H1 (cell line): ENCODE results near the gene IFI30. TPM values are rescaled to one million over a fixed set of nuclear protein-coding genes. Genes with fewer than 3 reads are reported as not detected.

ENCODE experiments used
- CTCF ChIA-PET: fragments of 300-600 bp; sonication (Branson Sonifier 250); formaldehyde crosslinking; loops from one replicate; lab custom pipeline; 2021; ENCODE audit not compliant: partially characterized antibody; lab: Charles Lee
- POLR2A ChIA-PET: fragments of 300-600 bp; sonication (Branson Sonifier 250); formaldehyde crosslinking; loops from one replicate; lab custom pipeline; 2021; ENCODE audit warnings: inconsistent platforms; ENCODE audit not compliant: partially characterized antibody; lab: Charles Lee
- DNase-seq, 2 experiments: peaks; one replicate each; pipeline versions ENCODE4 v3.0.0 to v3.0.0-alpha.2; 2010 to 2022; ENCODE audit warnings: low spot score in 2 of 2, low read depth in 1 of 2, mixed read lengths in 1 of 2
- FAIRE-seq: peaks from 2 replicates; lab custom pipeline; 2011; peaks lifted over from hg19 to GRCh38; lab: Jason Lieb, UNC
- H2AFZ ChIP-seq: 2 replicates; pipeline ENCODE4 v1.8.1; 2012; ENCODE audit warnings: low read length, inconsistent platforms
- H2AK5ac ChIP-seq: 2 replicates; pipeline ENCODE4 v1.6.1; 2013; ENCODE audit warnings: low read depth, low read length
- H2BK120ac ChIP-seq: replicated peaks from 2 replicates; pipeline ENCODE3; 2013; ENCODE audit warnings: low read depth, low read length, inconsistent platforms
- H2BK12ac ChIP-seq: 2 replicates; pipeline ENCODE4 v1.6.1; 2013; ENCODE audit warnings: low read depth, low read length
- H2BK15ac ChIP-seq: 2 replicates; pipeline ENCODE4 v1.6.1; 2013; ENCODE audit warnings: low read length
- H2BK20ac ChIP-seq: 2 replicates; pipeline ENCODE4 v1.6.1; 2013; ENCODE audit warnings: low read length
- H2BK5ac ChIP-seq: 2 replicates; pipeline ENCODE4 v1.6.1; 2013; ENCODE audit warnings: low read depth, low read length
- H3K14ac ChIP-seq: 2 replicates; pipeline ENCODE4 v1.6.1; 2013; ENCODE audit warnings: inconsistent platforms; ENCODE audit not compliant: insufficient read length
- H3K18ac ChIP-seq: 2 replicates; pipeline ENCODE4 v1.6.1; 2013; ENCODE audit warnings: low read length; ENCODE audit errors: extremely low read depth
- H3K23ac ChIP-seq: 2 replicates; pipeline ENCODE4 v1.6.1; 2013; ENCODE audit warnings: inconsistent platforms; ENCODE audit not compliant: insufficient read length
- H3K23me2 ChIP-seq: 2 replicates; pipeline ENCODE4 v1.6.1; 2013; ENCODE audit warnings: low read depth, low read length
- H3K27ac ChIP-seq: 2 replicates; pipeline ENCODE4 v1.6.1; 2011; ENCODE audit warnings: low read depth, low read length, inconsistent platforms
- H3K27me3 ChIP-seq, 4 experiments: replicated peaks in 1 of 4; 1 replicate in 1 of 4; 2 replicates in 3 of 4; pipeline versions ENCODE4 v1.6.1 to v1.8.1; 2011 to 2013; ENCODE audit warnings: low read length in 3 of 4, mild to moderate bottlenecking in 3 of 4, inconsistent platforms in 2 of 4, mixed read lengths in 2 of 4, moderate library complexity in 1 of 4; ENCODE audit not compliant: control insufficient read depth in 3 of 4, insufficient read depth in 3 of 4; ENCODE audit errors: extremely low read depth in 1 of 4
- H3K36me3 ChIP-seq, 4 experiments: 2 replicates each; pipeline versions ENCODE4 v1.6.1 to v1.8.1; 2011 to 2013; ENCODE audit warnings: mild to moderate bottlenecking in 4 of 4, low read length in 3 of 4, moderate library complexity in 2 of 4, control low read depth in 1 of 4, inconsistent platforms in 1 of 4; ENCODE audit not compliant: insufficient read depth in 4 of 4, control insufficient read depth in 2 of 4
- H3K4ac ChIP-seq: replicated peaks from 2 replicates; pipeline ENCODE3; 2013; ENCODE audit warnings: low read length, low read depth, mixed read lengths, inconsistent platforms; ENCODE audit not compliant: insufficient read length
- H3K4me1 ChIP-seq, 4 experiments: replicated peaks in 1 of 4; 1 replicate in 1 of 4; 2 replicates in 3 of 4; pipeline versions ENCODE4 v1.6.1 to v1.8.1; 2011 to 2013; ENCODE audit warnings: low read length in 3 of 4, inconsistent platforms in 2 of 4, mixed read lengths in 1 of 4; ENCODE audit not compliant: insufficient read depth in 4 of 4, control insufficient read depth in 3 of 4
- H3K4me2 ChIP-seq, 2 experiments: 2 replicates each; pipeline versions ENCODE4 v1.6.1 to v1.8.1; 2011 to 2013; ENCODE audit warnings: low read depth in 2 of 2, low read length in 2 of 2, control low read depth in 1 of 2, inconsistent platforms in 1 of 2, mild to moderate bottlenecking in 1 of 2; ENCODE audit not compliant: insufficient read depth in 1 of 2
- H3K4me3 ChIP-seq, 4 experiments: fragments of 200-600, 300-600 bp in 1 of 4; sonication (generic), shearing (Covaris generic), sonication (Bioruptor Twin) in 1 of 4; 2 replicates each; pipeline versions ENCODE4 v1.5.1 to v1.8.1; 2011 to 2016; ENCODE audit warnings: low read length in 4 of 4, low read depth in 3 of 4, control low read depth in 2 of 4, inconsistent platforms in 2 of 4, mild to moderate bottlenecking in 2 of 4, mixed read lengths in 1 of 4, moderate library complexity in 1 of 4; ENCODE audit not compliant: insufficient read depth in 2 of 4; ENCODE audit errors: extremely low read depth in 1 of 4
- H3K56ac ChIP-seq: replicated peaks from 2 replicates; pipeline ENCODE3; 2013; ENCODE audit warnings: low read depth, mild to moderate bottlenecking, mixed read lengths, low read length, inconsistent platforms; ENCODE audit not compliant: insufficient read length
- H3K79me1 ChIP-seq: 2 replicates; pipeline ENCODE4 v1.6.1; 2013; ENCODE audit warnings: low read depth, low read length, control low read depth
- H3K79me2 ChIP-seq, 2 experiments: 2 replicates each; pipeline versions ENCODE4 v1.6.1 to v1.8.1; 2012 to 2013; ENCODE audit warnings: low read length in 2 of 2, mild to moderate bottlenecking in 2 of 2, inconsistent platforms in 1 of 2; ENCODE audit not compliant: insufficient read depth in 2 of 2, control insufficient read depth in 1 of 2
- H3K9ac ChIP-seq, 4 experiments: replicated peaks in 1 of 4; 1 replicate in 1 of 4; 2 replicates in 3 of 4; pipeline versions ENCODE4 v1.6.1 to v1.8.1; 2011 to 2013; ENCODE audit warnings: low read depth in 3 of 4, low read length in 3 of 4, control low read depth in 2 of 4, mild to moderate bottlenecking in 2 of 4, moderate library complexity in 2 of 4, inconsistent platforms in 1 of 4; ENCODE audit errors: extremely low read depth in 1 of 4
- H3K9me3 ChIP-seq, 2 experiments: 2 replicates each; pipeline versions ENCODE4 v1.6.1 to v1.8.1; 2012 to 2013; ENCODE audit warnings: mild to moderate bottlenecking in 2 of 2, moderate library complexity in 2 of 2, control low read depth in 1 of 2, inconsistent platforms in 1 of 2, low read depth in 1 of 2, low read length in 1 of 2, mixed read lengths in 1 of 2; ENCODE audit not compliant: insufficient read depth in 2 of 2
- H4K20me1 ChIP-seq, 2 experiments: replicated peaks in 1 of 2; 2 replicates each; pipeline versions ENCODE3 to v1.8.1; 2011 to 2013; ENCODE audit warnings: inconsistent platforms in 2 of 2, low read length in 2 of 2, mild to moderate bottlenecking in 1 of 2; ENCODE audit not compliant: insufficient read depth in 2 of 2, control insufficient read depth in 1 of 2
- H4K5ac ChIP-seq: 2 replicates; pipeline ENCODE4 v1.6.1; 2013; ENCODE audit warnings: low read length, low read depth, mixed read lengths, inconsistent platforms; ENCODE audit not compliant: insufficient read length
- H4K8ac ChIP-seq: 2 replicates; pipeline ENCODE4 v1.8.0; 2013; ENCODE audit warnings: mild to moderate bottlenecking, moderate library complexity, low read length, inconsistent platforms; ENCODE audit not compliant: insufficient read depth; ENCODE audit errors: extremely low read depth
- H4K91ac ChIP-seq: replicated peaks from 2 replicates; pipeline ENCODE3; 2013; ENCODE audit warnings: low read length, mixed read lengths, inconsistent platforms; ENCODE audit not compliant: insufficient read length
- BACH1 ChIP-seq: IDR thresholded peaks from 2 replicates; pipeline ENCODE4 v1.6.1; 2012; ENCODE audit warnings: low read length, improper control_type of control experiment
- BCL11A ChIP-seq, 2 experiments: IDR thresholded peaks; one replicate each; pipeline ENCODE4 v1.6.1; 2011; ENCODE audit warnings: low read depth in 2 of 2, low read length in 2 of 2, mild to moderate bottlenecking in 2 of 2
- GABPA ChIP-seq: IDR thresholded peaks from 2 replicates; pipeline ENCODE4 v1.6.1; 2011; ENCODE audit warnings: mild to moderate bottlenecking, low read length, moderate library complexity, borderline replicate concordance; ENCODE audit not compliant: insufficient read depth
- KDM4A ChIP-seq: IDR thresholded peaks from one replicate; pipeline ENCODE4 v1.7.1; 2012; ENCODE audit warnings: low read depth, mild to moderate bottlenecking, moderate library complexity, low read length, inconsistent platforms; ENCODE audit not compliant: severe bottlenecking
- SIN3A ChIP-seq, 2 experiments: IDR thresholded peaks in 1 of 2; conservative IDR thresholded peaks in 1 of 2; 2 replicates each; pipeline ENCODE4 v1.6.1; 2011 to 2012; ENCODE audit warnings: low read length in 2 of 2, improper control_type of control experiment in 1 of 2, low read depth in 1 of 2, mild to moderate bottlenecking in 1 of 2
- SP4 ChIP-seq: IDR thresholded peaks from 2 replicates; pipeline ENCODE4 v1.6.1; 2012; ENCODE audit warnings: low read length, inconsistent platforms
- SRF ChIP-seq: IDR thresholded peaks from 2 replicates; pipeline ENCODE4 v1.6.1; 2011; ENCODE audit warnings: mild to moderate bottlenecking, low read depth, low read length, moderate library complexity
- WGBS, 2 experiments: shearing (Covaris generic) in 1 of 2; methylation state at CpG; one replicate each; pipeline versions ENCODE4 v1.1.6 to v1.1.7; 2013 to 2015; ENCODE audit warnings: low lambda C conversion rate in 2 of 2, mixed read lengths in 2 of 2, inconsistent platforms in 1 of 2, low coverage in 1 of 2, missing lambda C conversion rate in 1 of 2; ENCODE audit not compliant: insufficient replicate concordance in 2 of 2, insufficient coverage in 1 of 2, insufficient read length in 1 of 2; ENCODE audit errors: extremely low coverage in 1 of 2, missing lambda C conversion rate in 1 of 2; 5-methylcytosine and 5-hydroxymethylcytosine counted together
- long read RNA-seq, 2 experiments: library from RNA in 1 of 2; library from capped mRNA in 1 of 2; stranded (forward); transcript quantifications; one replicate each; pipeline ENCODE4 v2.0.0, GENCODE V29; 2021; ENCODE audit warnings: inconsistent platforms in 1 of 2
- polyA minus RNA-seq, 3 experiments: library from RNA; depleted of rRNA, polyadenylated mRNA; stranded (reverse); fragments of >200 nt; gene quantifications; 1 replicate in 2 of 3; 2 replicates in 1 of 3; pipeline ENCODE4 v1.2.3, GENCODE V29; 2011
- polyA plus RNA-seq, 7 experiments: library from polyadenylated mRNA; depleted of rRNA in 3 of 7; stranded (reverse) in 5 of 7; unstranded in 2 of 7; fragments of >200 nt in 5 of 7; fragments of 200-250 nt in 2 of 7; gene quantifications; 1 replicate in 5 of 7; 2 replicates in 1 of 7; 4 replicates in 1 of 7; pipeline versions ENCODE4 v1.2.1 to v1.2.3, GENCODE V29; 2011 to 2013; ENCODE audit warnings: missing spikeins in 2 of 7, mixed read lengths in 2 of 7
- total RNA-seq: library from RNA; stranded (reverse); fragmentation: NEBNext Ultra II Directional; extraction: Animal tissue kit (Norgen Biotek cat#: 25700); gene quantifications from 2 replicates; pipeline ENCODE4 v1.2.1, GENCODE V29; 2021

The IFI30 gene
- total RNA-seq (25.9 and 28.9 TPM in 2 replicates), polyA plus RNA-seq (2011; rRNA removed) (59.5 and 62.4 TPM in 2 replicates), polyA minus RNA-seq (2011; rRNA and poly(A)+ RNA removed) (39.9 and 40.8 TPM in 2 replicates)
- polyA plus RNA-seq (2011; cell fraction: cytosol; rRNA removed): 58.0 TPM
- 51.4 TPM for polyA plus RNA-seq (2011; cell fraction: nucleus; rRNA removed)
- 25.3 to 49.4 TPM (median 43.4 TPM) in 4 replicates for polyA plus RNA-seq (2012, experiment 1 of 2)
- polyA plus RNA-seq (2012, experiment 2 of 2): 54.5 TPM
- 60.7 TPM for polyA plus RNA-seq (2013, experiment 1 of 2)
- 66.1 TPM for polyA plus RNA-seq (2013, experiment 2 of 2)
- 26.3 TPM for polyA minus RNA-seq (2011; cell fraction: cytosol; rRNA and poly(A)+ RNA removed)
- polyA minus RNA-seq (2011; cell fraction: nucleus; rRNA and poly(A)+ RNA removed): 15.6 TPM
- long read RNA-seq, experiment 1, transcript IFI30-201 (7 exons, 1,134 nt): major isoform, 25 of 26 reads
- long read RNA-seq, experiment 1, partial matches to known transcripts: 1 of 26 reads
- long read RNA-seq, experiment 1, other reads (novel, unspliced or antisense): 0 of 26 reads
- long read RNA-seq, experiment 2, transcript IFI30-201 (7 exons, 1,134 nt): major isoform, 26 of 27 reads
- long read RNA-seq, experiment 2, partial matches to known transcripts: 0 of 27 reads
- long read RNA-seq, experiment 2, other reads (novel, unspliced or antisense): 1 of 27 reads

- peak within 1 kb of the TSS; percentile 72; the same call in 1 of the 2 replicates for H2AFZ ChIP-seq
- peaks cover 2 to 10% (median 6%) of the 10 kb centered on the region in 4 experiments; a peak in 6 of 8 replicates for H3K36me3 ChIP-seq
- H3K9ac ChIP-seq: peak within 1 kb of the TSS in 2 of 4 experiments; percentile 20 to 23; a peak in 2 of 7 replicates
- peak in 1 of 2 experiments; percentile 84 for DNase-seq
- H3K56ac ChIP-seq: no peak within 1 kb of the TSS
- peaks cover 0 to 17% (median 7%) of the 10 kb centered on the region in 4 experiments; a peak in 5 of 7 replicates for H3K27me3 ChIP-seq
- H3K4me3 ChIP-seq: peak within 1 kb of the TSS; percentile 44 to 81 (median 66)
- no peaks in the 10 kb centered on the region for H3K79me2 ChIP-seq
- no peak within 1 kb of the TSS for H3K23ac ChIP-seq
- peak within 1 kb of the TSS; percentile 39 for H4K5ac ChIP-seq
- H3K4me2 ChIP-seq: peak within 1 kb of the TSS; percentile 61 to 81
- no peak within 1 kb of the TSS for H3K27ac ChIP-seq
- no peak within 1 kb of the TSS for H4K91ac ChIP-seq
- H2BK12ac ChIP-seq: peak within 1 kb of the TSS; percentile 22; the same call in 1 of the 2 replicates
- peaks cover 6% of the 10 kb centered on the region; the same call in 1 of the 2 replicates for H3K23me2 ChIP-seq
- 3% methylated on average over 31 of the region's 47 CpGs; no CpG with 5 or more reads in 1 of the 2 experiments for WGBS, 2 experiments
- peak within 1 kb of the TSS; percentile 86; the same call in 1 of the 2 replicates for H2BK5ac ChIP-seq
- no peak within 1 kb of the TSS for H3K14ac ChIP-seq
- no peaks in the 10 kb centered on the region for H3K79me1 ChIP-seq
- H3K9me3 ChIP-seq: no peaks in the 10 kb centered on the region
- no peak for FAIRE-seq
- peak within 1 kb of the TSS; percentile 81; the same call in 1 of the 2 replicates for H2BK15ac ChIP-seq
- no peak within 1 kb of the TSS for H2BK20ac ChIP-seq
- H4K8ac ChIP-seq: peak within 1 kb of the TSS; percentile 54
- CTCF ChIA-PET: interaction anchor here (0.6 to 1.2 kb wide), 3 partner anchors 18 to 1645 kb away, joined by 3 to 4 read pairs (median 4); no protein-coding TSS in a partner anchor
- no peak within 1 kb of the TSS for H2BK120ac ChIP-seq
- H2AK5ac ChIP-seq: no peak within 1 kb of the TSS
- POLR2A ChIA-PET: interaction anchor here (0.6 to 1.8 kb wide), 9 partner anchors 9 to 241 kb away, joined by 3 to 11 read pairs (median 3); partner anchors contain the start of genes CCDC124 and LSM4
- H3K18ac ChIP-seq: peak within 1 kb of the TSS; percentile 78
- H3K4ac ChIP-seq: peak within 1 kb of the TSS; percentile 7
- H4K20me1 ChIP-seq: peaks cover 0 to 1% of the 10 kb centered on the region in 2 experiments
- H3K4me1 ChIP-seq: peaks cover 0 to 5% (median 2%) of the 10 kb centered on the region in 4 experiments; a peak in 2 of 7 replicates
- TF ChIP-seq BCL11A (IDR thresholded peaks at IDR 0.05; ENCODE audit: low read depth in 2 of 2, low read length in 2 of 2) (no peak), GABPA (peak; percentile 39; the same call in 1 of the 2 replicates), SP4 (0 out of 2 replicates have a peak, but pooled peaks have one; percentile 17), SRF (no peak), KDM4A (peak; percentile 61), BACH1 (peak; percentile 39; the same call in 1 of the 2 replicates), SIN3A (conservative IDR thresholded peaks at IDR 0.05 in 1 of 2, IDR thresholded peaks at IDR 0.05 in 1 of 2; ENCODE audit: low read depth in 1 of 2, low read length in 2 of 2) (0 out of 4 replicates have a peak, but pooled peaks of 1 of the 2 experiments have one; percentile 67)
Measured at GRCh38 chr19:18173572-18174288, at the start of gene IFI30. TSS of gene IFI30 (plus strand) at chr19:18173813. CDS start at chr19:18173842, 29 bp downstream.
